D721Med (cell line): ENCODE results near the gene CDKAL1.
A peak's percentile ranks its signal among the peaks of the same experiment; 100 is the strongest.

Source experiments
- DNase-seq: peaks from one replicate; pipeline ENCODE4 v3.0.0; 2011; ENCODE audit warnings: low spot score; ENCODE audit not compliant: insufficient read length
- FAIRE-seq: peaks from 2 replicates; lab custom pipeline; 2011; peaks lifted over from hg19 to GRCh38; lab: Jason Lieb, UNC
- CTCF ChIP-seq: IDR thresholded peaks from 2 replicates; pipeline ENCODE4 v1.5.1; 2012; ENCODE audit warnings: mild to moderate bottlenecking, control low read depth; ENCODE audit not compliant: insufficient read depth; ENCODE audit errors: missing control alignments

The CDKAL1 gene

DNA sequence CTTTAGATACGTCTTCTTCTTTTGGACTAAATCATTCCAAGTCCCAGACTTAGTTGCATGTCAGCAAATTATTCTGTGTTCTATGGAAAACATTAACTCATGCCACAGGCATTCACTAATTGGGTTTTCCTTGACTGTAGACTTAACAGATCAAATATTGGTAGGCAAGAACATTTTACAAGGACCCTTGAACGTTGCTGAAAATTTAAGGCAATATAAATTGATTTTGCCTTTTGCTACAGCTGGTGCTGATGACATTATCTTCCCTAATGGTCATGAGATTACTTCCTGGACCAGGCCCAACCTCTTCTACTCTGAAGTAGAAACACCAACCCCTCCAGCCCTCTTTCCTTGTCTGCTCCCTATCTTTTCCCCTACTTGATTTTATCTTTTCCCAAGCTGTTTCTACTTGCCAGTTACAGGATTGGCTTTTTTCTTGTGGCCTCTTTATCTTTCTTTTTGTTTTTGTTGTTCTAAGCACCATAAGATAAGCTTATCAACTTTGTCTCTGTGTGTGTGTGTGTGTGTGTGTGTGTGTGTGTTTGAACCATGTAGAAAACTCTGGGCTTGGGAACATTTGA is 545.3 kb downstream of the CDKAL1 start:
- no peak for TF ChIP-seq CTCF
- FAIRE-seq (no peak), DNase-seq (no peak)

GRCh38 chr6:21080221-21080620 is 546.0 kb downstream of the CDKAL1 start:
- no peak for DNase-seq
- no peak for FAIRE-seq

DNA sequence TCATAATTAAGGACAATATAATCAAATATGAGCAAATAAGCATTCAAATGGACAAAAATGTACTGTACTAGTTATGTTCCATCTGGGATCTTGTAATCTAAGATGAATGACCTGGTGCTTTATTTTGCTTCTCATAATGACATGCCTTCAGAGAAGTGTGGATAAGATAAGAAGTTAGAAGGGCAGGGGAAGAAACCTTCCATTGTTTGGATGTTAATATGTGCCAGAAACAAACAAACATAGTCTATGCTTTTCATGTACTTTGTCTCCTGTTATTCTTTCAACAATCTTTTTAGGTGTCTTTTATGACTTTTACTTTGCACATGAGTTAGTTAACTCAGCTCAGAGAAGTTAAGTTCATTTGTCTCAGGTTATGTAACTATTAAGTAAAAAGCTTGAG is 547.8 kb downstream of the CDKAL1 start:
- TF ChIP-seq CTCF, result no peak
- DNase-seq, result no peak
- no peak for FAIRE-seq

More at GRCh38 chr6:21080221-21080620, 546.0 kb downstream of the CDKAL1 start:
- no peak for TF ChIP-seq CTCF

- TF ChIP-seq CTCF, result no peak
- FAIRE-seq (peak; percentile 51), DNase-seq (no peak)
Measured at GRCh38 chr6:21083708-21084107, 549.5 kb downstream of the CDKAL1 start.

- no peak for TF ChIP-seq CTCF
- DNase-seq (no peak), FAIRE-seq (no peak)
Measured at GRCh38 chr6:21084656-21085055, 550.4 kb downstream of the CDKAL1 start.

DNA sequence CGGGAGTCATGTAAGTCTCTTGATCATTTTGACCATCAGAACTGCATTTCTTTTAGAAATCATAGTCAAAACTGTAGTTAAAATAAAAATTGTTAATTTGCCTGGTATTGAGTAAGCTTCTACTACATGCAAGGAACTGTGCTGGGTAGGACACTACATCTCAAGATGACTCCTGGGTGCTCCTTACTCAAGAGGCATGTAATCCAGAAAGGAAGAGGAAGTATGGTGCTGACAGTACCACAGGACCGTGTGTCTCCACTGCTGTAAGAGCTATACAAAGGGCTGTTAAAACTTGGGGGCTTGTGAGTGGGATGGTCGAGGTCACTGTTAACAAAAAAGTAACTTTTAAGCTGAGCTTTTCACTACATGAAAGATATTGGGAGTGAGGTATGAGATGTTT is 551.0 kb downstream of the CDKAL1 start:
- DNase-seq (no peak), FAIRE-seq (no peak)
- no peak for TF ChIP-seq CTCF

GRCh38 chr6:21085643-21086042 is 551.4 kb downstream of the CDKAL1 start:
- DNase-seq, result no peak
- peak; percentile 44 for FAIRE-seq
- TF ChIP-seq CTCF, result no peak
